Uterus (tissue), 4 donors: ENCODE results near the gene MAGI2. TPM values are rescaled to one million over a fixed set of nuclear protein-coding genes. Genes with fewer than 3 reads are reported as not detected.

Experiments
- DNase-seq, 2 donors: peaks; one replicate each; pipeline ENCODE4 v3.0.0-alpha.2; 2019 to 2020
- H3K27ac ChIP-seq, 2 donors: fragments of 200-600 bp; sonication (generic); 1 replicate in 1 of 2; 2 replicates in 1 of 2; pipeline ENCODE4 v1.5.1; 2016 to 2018
- H3K27me3 ChIP-seq, 2 donors: fragments of 200-600 bp; sonication (generic); one replicate each; pipeline ENCODE4 v1.5.1; 2018 to 2019; ENCODE audit warnings: control low read depth in 1 of 2
- H3K36me3 ChIP-seq, 2 donors: fragments of 200-600 bp; sonication (generic); one replicate each; pipeline ENCODE4 v1.5.1; 2019; ENCODE audit warnings: control low read depth in 1 of 2
- H3K4me1 ChIP-seq, 2 donors: fragments of 200-600 bp; sonication (generic); one replicate each; pipeline ENCODE4 v1.5.1; 2018 to 2019; ENCODE audit warnings: control low read depth in 1 of 2
- H3K4me3 ChIP-seq, 2 donors: fragments of 200-600 bp; sonication (generic); 1 replicate in 1 of 2; 2 replicates in 1 of 2; pipeline ENCODE4 v1.5.1; 2018 to 2019; ENCODE audit warnings: mild to moderate bottlenecking in 1 of 2
- H3K9me3 ChIP-seq, 2 donors: fragments of 200-600 bp; sonication (generic); one replicate each; pipeline ENCODE4 v1.5.1; 2019; ENCODE audit warnings: control low read depth in 1 of 2
- POLR2A ChIP-seq, 2 donors: fragments of 450-650 bp; IDR thresholded peaks; one replicate each; pipeline ENCODE4 v1.6.1; 2016; ENCODE audit warnings: antibody characterized with exemption in 2 of 2, mild to moderate bottlenecking in 1 of 2, moderate library complexity in 1 of 2
- intact Hi-C: fragments of 100-400 bp; cut with DNase I; formaldehyde crosslinking; loops from one replicate; pipeline ENCODE4 v1.15.1; 2023; ENCODE audit warnings: low total_unique reads
- total RNA-seq, 4 donors: library from RNA; depleted of rRNA in 3 of 4; stranded (reverse); fragments of >200 nt in 3 of 4; gene quantifications; one replicate each; pipeline versions ENCODE4 v1.1.0 to v1.2.4, GENCODE V29; 2014 to 2023
- TF ChIP-seq, protein P1 (sequence below), 4 experiments: fragments of 200-600 bp in 2 of 4; fragments of 450-650 bp in 2 of 4; sonication (generic) in 2 of 4; IDR thresholded peaks; one replicate each; pipeline ENCODE4 v1.5.1; 2016 to 2019; ENCODE audit warnings: antibody characterized with exemption in 4 of 4, mild to moderate bottlenecking in 2 of 4, moderate library complexity in 1 of 4
- donor health status: DM: yes; HTN: yes; CAD: no.

The MAGI2 gene
- total RNA-seq, 4 donors from 2014 or later, result 5.3 to 23.2 (median 13.8) TPM

DNA sequence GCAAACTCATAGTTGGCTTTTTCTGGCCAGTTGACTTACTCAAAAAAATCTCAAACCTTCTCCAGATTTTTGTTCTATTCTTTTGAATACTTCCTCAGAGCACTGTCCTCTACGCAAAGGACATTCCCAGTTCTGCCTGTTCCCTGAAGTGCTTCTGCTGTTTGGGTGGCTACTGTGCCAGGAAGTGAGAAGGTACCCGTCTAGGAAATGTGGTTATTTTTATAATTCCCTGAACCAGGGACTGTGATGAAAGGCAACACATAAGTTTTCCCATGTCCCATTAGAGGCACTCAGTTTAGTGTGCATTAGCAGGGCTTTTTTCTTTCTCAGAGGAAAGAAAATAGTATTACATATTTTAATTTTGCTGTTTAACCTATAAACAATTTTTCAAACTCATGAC lies 1284.6 kb downstream of the MAGI2 start:
- DNase-seq, result no peak
- H3K27ac ChIP-seq, result no peak overlapping the region
- no peaks in the 10 kb centered on the region for H3K9me3 ChIP-seq
- intact Hi-C loops, result no loop called here
- no peaks in the 10 kb centered on the region for H3K27me3 ChIP-seq
- no peaks in the 10 kb centered on the region for H3K36me3 ChIP-seq
- no peaks in the 10 kb centered on the region for H3K4me1 ChIP-seq
- TF ChIP-seq, protein P1, sequence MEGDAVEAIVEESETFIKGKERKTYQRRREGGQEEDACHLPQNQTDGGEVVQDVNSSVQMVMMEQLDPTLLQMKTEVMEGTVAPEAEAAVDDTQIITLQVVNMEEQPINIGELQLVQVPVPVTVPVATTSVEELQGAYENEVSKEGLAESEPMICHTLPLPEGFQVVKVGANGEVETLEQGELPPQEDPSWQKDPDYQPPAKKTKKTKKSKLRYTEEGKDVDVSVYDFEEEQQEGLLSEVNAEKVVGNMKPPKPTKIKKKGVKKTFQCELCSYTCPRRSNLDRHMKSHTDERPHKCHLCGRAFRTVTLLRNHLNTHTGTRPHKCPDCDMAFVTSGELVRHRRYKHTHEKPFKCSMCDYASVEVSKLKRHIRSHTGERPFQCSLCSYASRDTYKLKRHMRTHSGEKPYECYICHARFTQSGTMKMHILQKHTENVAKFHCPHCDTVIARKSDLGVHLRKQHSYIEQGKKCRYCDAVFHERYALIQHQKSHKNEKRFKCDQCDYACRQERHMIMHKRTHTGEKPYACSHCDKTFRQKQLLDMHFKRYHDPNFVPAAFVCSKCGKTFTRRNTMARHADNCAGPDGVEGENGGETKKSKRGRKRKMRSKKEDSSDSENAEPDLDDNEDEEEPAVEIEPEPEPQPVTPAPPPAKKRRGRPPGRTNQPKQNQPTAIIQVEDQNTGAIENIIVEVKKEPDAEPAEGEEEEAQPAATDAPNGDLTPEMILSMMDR (IDR thresholded peaks at IDR 0.05), result no peak
- TF ChIP-seq POLR2A (IDR thresholded peaks at IDR 0.05), result no peak
- H3K4me3 ChIP-seq, result no peak overlapping the region

DNA sequence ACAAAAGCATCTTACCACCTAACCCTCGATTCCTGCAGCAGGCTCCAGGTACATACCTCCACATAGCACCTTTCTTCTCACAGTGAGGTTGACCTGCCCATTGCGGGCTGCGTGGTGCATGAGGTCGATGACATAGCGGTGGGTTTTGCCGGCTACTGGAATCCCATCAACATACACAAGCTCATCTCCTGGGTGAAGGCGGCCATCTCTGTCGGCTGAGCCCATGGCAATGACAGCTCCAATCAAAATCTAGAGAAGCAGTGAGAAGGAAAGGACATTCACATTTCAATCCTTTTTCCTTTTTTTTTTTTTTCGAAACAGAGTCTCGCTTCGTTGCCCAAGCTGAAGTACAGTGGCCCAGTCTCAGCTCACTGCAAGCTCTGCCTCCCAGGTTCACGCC lies 1285.6 kb downstream of the MAGI2 start:
- TF ChIP-seq POLR2A (IDR thresholded peaks at IDR 0.05), result no peak
- TF ChIP-seq, protein P1 (IDR thresholded peaks at IDR 0.05), result no peak
- no peak for DNase-seq
- intact Hi-C loops, result no loop called here
- Histone ChIP-seq H3K9me3 (no peaks in the 10 kb centered on the region), H3K4me3 (no peak overlapping the region), H3K4me1 (no peaks in the 10 kb centered on the region), H3K36me3 (no peaks in the 10 kb centered on the region), H3K27me3 (no peaks in the 10 kb centered on the region), H3K27ac (no peak overlapping the region)

DNA sequence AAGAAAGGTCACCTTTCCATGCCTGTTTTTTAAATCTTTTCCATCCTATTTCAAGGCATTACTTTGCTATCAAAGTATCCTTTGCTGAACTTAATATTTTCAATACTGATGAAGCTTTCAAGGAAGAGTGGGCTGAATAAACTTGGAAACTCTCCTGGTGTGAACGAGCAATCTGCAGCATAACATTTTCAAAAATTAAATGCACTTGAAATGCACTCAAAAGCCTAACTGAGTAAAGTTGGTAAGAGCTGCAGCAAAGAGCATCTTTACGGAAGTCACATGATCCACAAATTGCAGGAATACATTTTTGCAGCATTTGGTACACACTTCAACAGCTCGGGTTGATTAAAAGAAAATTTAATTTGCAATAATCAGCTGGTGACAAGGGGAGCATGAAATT lies 1287.6 kb downstream of the MAGI2 start:
- intact Hi-C loops, result no loop called here
- H3K4me3 ChIP-seq, result no peak overlapping the region
- H3K4me1 ChIP-seq, result no peaks in the 10 kb centered on the region
- no peaks in the 10 kb centered on the region for H3K27me3 ChIP-seq
- no peaks in the 10 kb centered on the region for H3K36me3 ChIP-seq
- DNase-seq, result no peak
- no peak overlapping the region for H3K27ac ChIP-seq
- no peak for TF ChIP-seq POLR2A (IDR thresholded peaks at IDR 0.05)
- TF ChIP-seq, protein P1 (IDR thresholded peaks at IDR 0.05), result no peak
- H3K9me3 ChIP-seq, result no peaks in the 10 kb centered on the region

DNA sequence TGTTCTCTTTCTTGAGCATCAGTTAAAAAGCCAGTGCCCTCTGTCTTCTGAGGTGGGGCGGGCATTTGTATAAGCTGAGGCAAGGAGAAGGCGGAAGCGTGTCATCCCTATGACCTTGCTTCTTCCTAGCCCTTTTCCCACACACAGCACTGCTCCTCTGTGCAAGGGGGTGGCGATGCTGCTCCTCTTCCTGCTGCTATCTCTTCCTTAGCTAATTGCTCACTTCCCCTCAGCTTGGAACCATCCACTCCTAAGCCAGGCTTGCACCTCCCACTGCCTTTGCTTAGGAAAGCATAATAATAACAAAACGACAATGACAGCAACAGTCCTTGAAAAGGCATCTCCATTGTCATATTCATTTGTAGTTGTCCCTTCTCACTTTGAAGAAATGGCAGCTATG lies 1288.0 kb downstream of the MAGI2 start:
- Histone ChIP-seq H3K9me3 (no peaks in the 10 kb centered on the region), H3K27ac (no peak overlapping the region), H3K4me3 (no peak overlapping the region), H3K36me3 (no peaks in the 10 kb centered on the region), H3K27me3 (no peaks in the 10 kb centered on the region), H3K4me1 (no peaks in the 10 kb centered on the region)
- DNase-seq, result no peak
- intact Hi-C loops, result no loop called here
- TF ChIP-seq, protein P1 (IDR thresholded peaks at IDR 0.05), result no peak
- TF ChIP-seq POLR2A (IDR thresholded peaks at IDR 0.05), result no peak

DNA sequence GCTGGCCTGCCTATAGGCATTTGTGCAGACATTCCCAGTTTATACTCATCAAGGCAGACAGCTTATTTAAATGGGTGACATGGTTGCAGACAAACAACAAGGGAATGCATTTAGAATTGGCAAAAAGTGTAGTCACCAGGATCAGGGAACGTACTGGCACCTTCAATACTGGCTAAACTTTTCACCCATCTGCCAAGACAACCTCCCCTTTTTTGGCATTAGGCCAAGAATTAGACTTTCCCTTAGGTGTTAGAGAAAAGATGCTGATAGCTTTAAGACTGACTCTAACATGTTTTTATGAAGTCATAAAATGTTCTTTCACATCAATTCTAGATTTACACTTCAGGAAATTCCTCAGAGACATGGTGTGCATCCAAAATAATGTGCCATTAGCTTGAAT lies 1289.0 kb downstream of the MAGI2 start:
- Histone ChIP-seq H3K27me3 (no peaks in the 10 kb centered on the region), H3K27ac (no peak overlapping the region), H3K9me3 (no peaks in the 10 kb centered on the region), H3K4me3 (no peak overlapping the region), H3K4me1 (no peaks in the 10 kb centered on the region), H3K36me3 (no peaks in the 10 kb centered on the region)
- no peak for DNase-seq
- intact Hi-C loops, result no loop called here
- TF ChIP-seq, protein P1 (IDR thresholded peaks at IDR 0.05), result no peak
- TF ChIP-seq POLR2A (IDR thresholded peaks at IDR 0.05), result no peak
